HepG2 (cell line): ENCODE data around the gene MYOM1. TPM values are rescaled to one million over a fixed set of nuclear protein-coding genes. Genes with fewer than 3 reads are reported as not detected.

ENCODE experiments used
- ARNT ChIP-seq: fragments of 450-650 bp; IDR thresholded peaks from 2 replicates; pipeline ENCODE4 v1.6.1; 2017
- ERF ChIP-seq: IDR thresholded peaks from 2 replicates; pipeline ENCODE4 v1.6.1; 2018; ENCODE audit warnings: missing biosample characterization, missing genetic modification reagents
- HES4 ChIP-seq: sonication (generic); formaldehyde crosslinking; IDR thresholded peaks from 2 replicates; pipeline ENCODE4 v1.9.0; 2021; ENCODE audit warnings: mild to moderate bottlenecking, missing genetic modification reagents, borderline replicate concordance
- KLF16 ChIP-seq, 2 experiments: sonication (generic) in 1 of 2; formaldehyde crosslinking in 1 of 2; IDR thresholded peaks; 2 replicates each; pipeline versions ENCODE4 v1.6.1 to v1.8.0; 2016 to 2023; ENCODE audit warnings: missing genetic modification reagents in 2 of 2, missing compliant biosample characterization in 1 of 2
- NCOA1 ChIP-seq: sonication (generic); formaldehyde crosslinking; IDR thresholded peaks from 2 replicates; pipeline ENCODE4 v1.9.0; 2021; ENCODE audit warnings: missing genetic modification reagents
- NFYC ChIP-seq: IDR thresholded peaks from 2 replicates; pipeline ENCODE4 v1.6.1; 2016; ENCODE audit warnings: missing genetic modification reagents, missing compliant biosample characterization
- POLR2AphosphoS2 ChIP-seq: IDR thresholded peaks from 2 replicates; pipeline ENCODE4 v1.6.1; 2011; ENCODE audit warnings: low read depth, low read length, improper control_type of control experiment
- SRY ChIP-seq: sonication (generic); formaldehyde crosslinking; IDR thresholded peaks from 2 replicates; pipeline ENCODE4 v1.8.0; 2022; ENCODE audit warnings: mild to moderate bottlenecking, missing genetic modification reagents
- THRA ChIP-seq: sonication (generic); formaldehyde crosslinking; IDR thresholded peaks from 2 replicates; pipeline ENCODE4 v1.4.0; 2020; ENCODE audit warnings: missing genetic modification reagents, borderline replicate concordance
- ZBTB20 ChIP-seq: sonication (generic); formaldehyde crosslinking; IDR thresholded peaks from 2 replicates; pipeline ENCODE4 v1.8.1; 2023; ENCODE audit warnings: missing genetic modification reagents, low read depth, mild to moderate bottlenecking, borderline replicate concordance
- ZNF136 ChIP-seq: sonication (generic); formaldehyde crosslinking; IDR thresholded peaks from 2 replicates; pipeline ENCODE4 v1.8.1; 2022; ENCODE audit warnings: low read depth, mild to moderate bottlenecking, moderate library complexity, missing genetic modification reagents
- ZNF205 ChIP-seq: IDR thresholded peaks from 2 replicates; pipeline ENCODE4 v1.6.1; 2018; ENCODE audit warnings: missing biosample characterization, missing genetic modification reagents
- ZNF549 ChIP-seq: sonication (generic); formaldehyde crosslinking; IDR thresholded peaks from 2 replicates; pipeline ENCODE4 v1.5.0; 2020; ENCODE audit warnings: missing genetic modification reagents
- ZNF563 ChIP-seq: sonication (generic); formaldehyde crosslinking; IDR thresholded peaks from 2 replicates; pipeline ENCODE4 v1.8.0; 2022; ENCODE audit warnings: mild to moderate bottlenecking, moderate library complexity, missing genetic modification reagents
- ZNF773 ChIP-seq: sonication (generic); formaldehyde crosslinking; IDR thresholded peaks from 2 replicates; pipeline ENCODE4 v1.4.0; 2020; ENCODE audit warnings: missing genetic modification reagents, borderline replicate concordance
- polyA plus RNA-seq, 8 experiments: library from polyadenylated mRNA; depleted of rRNA in 3 of 8; stranded (reverse) in 7 of 8; unstranded in 1 of 8; fragments of >200 nt; fragmentation: Illumina TruSeq in 4 of 8; extraction: Trizol in 4 of 8; gene quantifications; 2 replicates each; pipeline versions ENCODE4 v1.2.1 to v1.2.3, GENCODE V29; 2011 to 2016; ENCODE audit warnings: low read depth in 4 of 8, missing spikeins in 1 of 8, mixed read lengths in 1 of 8; ENCODE audit not compliant: insufficient read depth in 1 of 8
- total RNA-seq, 5 experiments: library from RNA; depleted of rRNA; stranded (reverse); fragments of >200 nt; fragmentation: Illumina TruSeq; extraction: Trizol; gene quantifications; 2 replicates each; pipeline ENCODE4 v1.2.3, GENCODE V29; 2016; ENCODE audit warnings: low read depth in 1 of 5
- TF ChIP-seq, protein P1 (sequence below): sonication (generic); formaldehyde crosslinking; IDR thresholded peaks from 2 replicates; pipeline ENCODE4 v1.5.0; 2020; ENCODE audit warnings: mild to moderate bottlenecking, missing genetic modification reagents
- TF ChIP-seq, protein P2 (sequence below): sonication (generic); formaldehyde crosslinking; IDR thresholded peaks from 2 replicates; pipeline ENCODE4 v1.4.0; 2020; ENCODE audit warnings: missing genetic modification reagents
- TF ChIP-seq, protein P3 (sequence below): sonication (generic); formaldehyde crosslinking; IDR thresholded peaks from 2 replicates; pipeline ENCODE4; 2020; ENCODE audit warnings: missing genetic modification reagents, mild to moderate bottlenecking, borderline replicate concordance

Gene MYOM1
- total and polyA plus RNA-seq, 2 of the 13 experiments (the other 11 are each of a cell fraction or from before 2014, with no cell fraction given) = 0.46 to 0.98 TPM

DNA sequence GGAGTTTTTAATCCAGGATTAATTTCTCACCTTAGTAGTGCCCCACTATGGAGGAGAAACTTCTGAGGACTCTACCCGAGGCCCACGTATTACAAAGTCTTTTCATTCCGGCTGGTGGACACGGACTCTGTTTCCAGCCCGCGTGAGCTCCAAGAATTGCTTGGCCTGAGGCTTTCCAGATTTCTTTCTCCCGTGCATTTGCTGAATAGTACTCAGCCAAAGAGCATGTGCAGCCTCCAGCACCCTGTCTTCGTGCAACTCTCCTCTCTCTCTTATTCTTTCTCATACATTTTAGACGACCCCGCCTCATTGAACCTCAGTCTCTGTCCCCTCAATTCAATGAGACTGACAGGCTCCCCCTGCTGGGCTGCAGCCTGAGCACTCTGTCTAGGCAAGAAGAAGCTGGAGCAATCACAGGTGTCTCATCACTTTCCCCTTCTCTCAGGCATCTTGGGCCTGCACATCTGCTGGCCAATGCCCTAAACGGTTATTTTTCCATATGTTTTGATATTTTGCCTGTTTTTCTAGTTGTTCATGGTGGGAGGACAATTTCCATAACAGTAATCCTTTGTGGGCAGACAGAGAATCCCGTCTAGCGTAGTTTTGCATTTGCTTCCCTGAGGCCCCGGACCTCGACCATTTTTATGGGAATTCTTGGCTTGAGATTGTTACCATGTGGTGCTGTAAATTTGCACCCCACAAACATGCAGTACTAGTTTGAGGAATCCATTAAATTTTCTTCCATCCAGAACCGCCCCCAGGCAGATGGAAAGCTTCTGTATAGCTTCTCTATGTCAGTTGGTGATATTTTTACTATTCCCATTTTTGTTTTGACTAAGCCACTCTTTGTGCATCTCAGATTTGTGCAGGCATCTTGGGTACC, 156.7 kb downstream of the MYOM1 start (continued):
- TF ChIP-seq ERF (CRISPR knock-in tag) (0 out of 2 replicates have a peak, but pooled peaks have one; percentile 31), POLR2AphosphoS2 (no peak), ZNF136 (CRISPR knock-in tag) (no peak), THRA (peak; percentile 48; the same call in 1 of the 2 replicates), NFYC (CRISPR knock-in tag) (no peak), KLF16 (CRISPR knock-in tag; IDR thresholded peaks at IDR 0.05) (0 out of 4 replicates have a peak, but pooled peaks of 1 of the 2 experiments have one; percentile 26), ZNF205 (CRISPR knock-in tag) (no peak; the same call in 1 of the 2 replicates), SRY (CRISPR knock-in tag) (no peak), NCOA1 (CRISPR knock-in tag) (no peak), ZBTB20 (CRISPR knock-in tag) (0 out of 2 replicates have a peak, but pooled peaks have one; percentile 66), ZNF773 (CRISPR knock-in tag) (no peak), HES4 (CRISPR knock-in tag) (no peak), ZNF549 (CRISPR knock-in tag) (no peak), ARNT (no peak), ZNF563 (CRISPR knock-in tag) (0 out of 2 replicates have a peak, but pooled peaks have one; percentile 32)
- TF ChIP-seq, protein P1, sequence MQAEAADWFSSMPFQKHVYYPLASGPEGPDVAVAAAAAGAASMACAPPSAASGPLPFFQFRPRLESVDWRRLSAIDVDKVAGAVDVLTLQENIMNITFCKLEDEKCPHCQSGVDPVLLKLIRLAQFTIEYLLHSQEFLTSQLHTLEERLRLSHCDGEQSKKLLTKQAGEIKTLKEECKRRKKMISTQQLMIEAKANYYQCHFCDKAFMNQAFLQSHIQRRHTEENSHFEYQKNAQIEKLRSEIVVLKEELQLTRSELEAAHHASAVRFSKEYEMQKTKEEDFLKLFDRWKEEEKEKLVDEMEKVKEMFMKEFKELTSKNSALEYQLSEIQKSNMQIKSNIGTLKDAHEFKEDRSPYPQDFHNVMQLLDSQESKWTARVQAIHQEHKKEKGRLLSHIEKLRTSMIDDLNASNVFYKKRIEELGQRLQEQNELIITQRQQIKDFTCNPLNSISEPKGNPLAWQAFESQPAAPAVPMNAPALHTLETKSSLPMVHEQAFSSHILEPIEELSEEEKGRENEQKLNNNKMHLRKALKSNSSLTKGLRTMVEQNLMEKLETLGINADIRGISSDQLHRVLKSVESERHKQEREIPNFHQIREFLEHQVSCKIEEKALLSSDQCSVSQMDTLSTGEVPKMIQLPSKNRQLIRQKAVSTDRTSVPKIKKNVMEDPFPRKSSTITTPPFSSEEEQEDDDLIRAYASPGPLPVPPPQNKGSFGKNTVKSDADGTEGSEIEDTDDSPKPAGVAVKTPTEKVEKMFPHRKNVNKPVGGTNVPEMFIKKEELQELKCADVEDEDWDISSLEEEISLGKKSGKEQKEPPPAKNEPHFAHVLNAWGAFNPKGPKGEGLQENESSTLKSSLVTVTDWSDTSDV = no peak
- TF ChIP-seq, protein P2, sequence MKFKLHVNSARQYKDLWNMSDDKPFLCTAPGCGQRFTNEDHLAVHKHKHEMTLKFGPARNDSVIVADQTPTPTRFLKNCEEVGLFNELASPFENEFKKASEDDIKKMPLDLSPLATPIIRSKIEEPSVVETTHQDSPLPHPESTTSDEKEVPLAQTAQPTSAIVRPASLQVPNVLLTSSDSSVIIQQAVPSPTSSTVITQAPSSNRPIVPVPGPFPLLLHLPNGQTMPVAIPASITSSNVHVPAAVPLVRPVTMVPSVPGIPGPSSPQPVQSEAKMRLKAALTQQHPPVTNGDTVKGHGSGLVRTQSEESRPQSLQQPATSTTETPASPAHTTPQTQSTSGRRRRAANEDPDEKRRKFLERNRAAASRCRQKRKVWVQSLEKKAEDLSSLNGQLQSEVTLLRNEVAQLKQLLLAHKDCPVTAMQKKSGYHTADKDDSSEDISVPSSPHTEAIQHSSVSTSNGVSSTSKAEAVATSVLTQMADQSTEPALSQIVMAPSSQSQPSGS (CRISPR knock-in tag) = 0 out of 2 replicates have a peak, but pooled peaks have one; percentile 36
- TF ChIP-seq, protein P3, sequence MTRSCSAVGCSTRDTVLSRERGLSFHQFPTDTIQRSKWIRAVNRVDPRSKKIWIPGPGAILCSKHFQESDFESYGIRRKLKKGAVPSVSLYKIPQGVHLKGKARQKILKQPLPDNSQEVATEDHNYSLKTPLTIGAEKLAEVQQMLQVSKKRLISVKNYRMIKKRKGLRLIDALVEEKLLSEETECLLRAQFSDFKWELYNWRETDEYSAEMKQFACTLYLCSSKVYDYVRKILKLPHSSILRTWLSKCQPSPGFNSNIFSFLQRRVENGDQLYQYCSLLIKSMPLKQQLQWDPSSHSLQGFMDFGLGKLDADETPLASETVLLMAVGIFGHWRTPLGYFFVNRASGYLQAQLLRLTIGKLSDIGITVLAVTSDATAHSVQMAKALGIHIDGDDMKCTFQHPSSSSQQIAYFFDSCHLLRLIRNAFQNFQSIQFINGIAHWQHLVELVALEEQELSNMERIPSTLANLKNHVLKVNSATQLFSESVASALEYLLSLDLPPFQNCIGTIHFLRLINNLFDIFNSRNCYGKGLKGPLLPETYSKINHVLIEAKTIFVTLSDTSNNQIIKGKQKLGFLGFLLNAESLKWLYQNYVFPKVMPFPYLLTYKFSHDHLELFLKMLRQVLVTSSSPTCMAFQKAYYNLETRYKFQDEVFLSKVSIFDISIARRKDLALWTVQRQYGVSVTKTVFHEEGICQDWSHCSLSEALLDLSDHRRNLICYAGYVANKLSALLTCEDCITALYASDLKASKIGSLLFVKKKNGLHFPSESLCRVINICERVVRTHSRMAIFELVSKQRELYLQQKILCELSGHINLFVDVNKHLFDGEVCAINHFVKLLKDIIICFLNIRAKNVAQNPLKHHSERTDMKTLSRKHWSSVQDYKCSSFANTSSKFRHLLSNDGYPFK = no peak
